ENCODE measurements around the gene WDR20.

The WDR20 gene

DNA sequence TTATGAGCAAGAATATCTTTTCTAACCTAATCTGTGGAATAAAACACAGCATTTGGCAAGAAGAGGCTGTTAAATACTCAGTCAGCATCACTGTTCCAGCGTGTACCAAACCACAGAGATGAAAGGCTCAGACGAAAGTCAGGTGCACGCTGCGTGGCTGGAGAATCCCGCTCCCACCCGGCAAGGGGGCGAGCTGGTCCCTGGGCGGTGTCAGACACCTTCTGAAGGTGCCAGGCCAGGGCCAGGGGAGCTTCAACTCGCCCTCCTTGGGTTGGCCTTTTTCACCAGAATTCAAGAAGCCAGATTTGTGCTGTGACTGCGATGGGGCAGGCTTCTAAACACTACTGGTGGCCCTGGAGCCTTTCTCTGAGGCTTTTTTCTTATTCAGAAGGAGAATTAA is 73.1 kb downstream of the WDR20 start:
- Histone ChIP-seq H3K4me3 (IDR thresholded peaks at IDR 0.05; ENCODE audit: insufficient read depth, low read depth, low read length) (no peak overlapping the region), H3K27me3 (ENCODE audit: insufficient read depth, low read depth) (no peaks in the 10 kb centered on the region), H3K36me3 (ENCODE audit: insufficient read depth) (no peaks in the 10 kb centered on the region), H2AFZ (ENCODE audit: low read depth) (no peak overlapping the region), H3K4me1 (ENCODE audit: low read depth, poor library complexity, severe bottlenecking) (no peaks in the 10 kb centered on the region), H3K79me2 (ENCODE audit: insufficient read depth, low read depth) (no peaks in the 10 kb centered on the region), H3K9ac (no peak overlapping the region), H3K4me2 (no peak overlapping the region), H3K27ac (no peak overlapping the region), H4K20me1 (ENCODE audit: insufficient read depth) (no peaks in the 10 kb centered on the region)
- TF ChIP-seq, protein P1, sequence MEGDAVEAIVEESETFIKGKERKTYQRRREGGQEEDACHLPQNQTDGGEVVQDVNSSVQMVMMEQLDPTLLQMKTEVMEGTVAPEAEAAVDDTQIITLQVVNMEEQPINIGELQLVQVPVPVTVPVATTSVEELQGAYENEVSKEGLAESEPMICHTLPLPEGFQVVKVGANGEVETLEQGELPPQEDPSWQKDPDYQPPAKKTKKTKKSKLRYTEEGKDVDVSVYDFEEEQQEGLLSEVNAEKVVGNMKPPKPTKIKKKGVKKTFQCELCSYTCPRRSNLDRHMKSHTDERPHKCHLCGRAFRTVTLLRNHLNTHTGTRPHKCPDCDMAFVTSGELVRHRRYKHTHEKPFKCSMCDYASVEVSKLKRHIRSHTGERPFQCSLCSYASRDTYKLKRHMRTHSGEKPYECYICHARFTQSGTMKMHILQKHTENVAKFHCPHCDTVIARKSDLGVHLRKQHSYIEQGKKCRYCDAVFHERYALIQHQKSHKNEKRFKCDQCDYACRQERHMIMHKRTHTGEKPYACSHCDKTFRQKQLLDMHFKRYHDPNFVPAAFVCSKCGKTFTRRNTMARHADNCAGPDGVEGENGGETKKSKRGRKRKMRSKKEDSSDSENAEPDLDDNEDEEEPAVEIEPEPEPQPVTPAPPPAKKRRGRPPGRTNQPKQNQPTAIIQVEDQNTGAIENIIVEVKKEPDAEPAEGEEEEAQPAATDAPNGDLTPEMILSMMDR (conservative IDR thresholded peaks at IDR 0.05; ENCODE audit: low read depth, low read length), result no peak

DNA sequence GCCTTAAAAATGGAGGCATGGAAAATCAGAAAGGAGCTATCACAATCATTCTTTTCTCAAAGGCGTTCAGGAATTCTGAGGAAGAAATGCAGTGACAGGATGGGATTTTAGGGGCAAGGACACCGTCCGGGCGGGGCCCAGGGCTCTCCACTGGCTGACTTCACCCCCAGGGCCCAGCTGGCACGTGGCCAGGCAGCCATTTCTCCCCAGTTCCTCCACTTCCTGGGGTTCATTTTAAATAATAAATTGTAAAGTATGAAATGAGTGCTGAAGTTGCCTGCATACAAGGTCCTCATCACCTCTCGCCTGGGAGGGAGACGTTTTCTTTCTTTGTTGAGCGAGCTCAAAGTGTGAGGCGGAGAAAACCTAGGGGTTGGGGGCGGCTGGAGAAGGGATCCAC is 73.8 kb downstream of the WDR20 start:
- Histone ChIP-seq H4K20me1 (ENCODE audit: insufficient read depth) (no peaks in the 10 kb centered on the region), H3K27me3 (ENCODE audit: insufficient read depth, low read depth) (no peaks in the 10 kb centered on the region), H3K9ac (no peak overlapping the region), H3K4me3 (IDR thresholded peaks at IDR 0.05; ENCODE audit: insufficient read depth, low read depth, low read length) (no peak overlapping the region), H3K36me3 (ENCODE audit: insufficient read depth) (no peaks in the 10 kb centered on the region), H3K4me2 (no peak overlapping the region), H2AFZ (ENCODE audit: low read depth) (no peak overlapping the region), H3K4me1 (ENCODE audit: low read depth, poor library complexity, severe bottlenecking) (no peaks in the 10 kb centered on the region), H3K79me2 (ENCODE audit: insufficient read depth, low read depth) (no peaks in the 10 kb centered on the region), H3K27ac (no peak overlapping the region)
- TF ChIP-seq, protein P1 (conservative IDR thresholded peaks at IDR 0.05; ENCODE audit: low read depth, low read length), result no peak

DNA sequence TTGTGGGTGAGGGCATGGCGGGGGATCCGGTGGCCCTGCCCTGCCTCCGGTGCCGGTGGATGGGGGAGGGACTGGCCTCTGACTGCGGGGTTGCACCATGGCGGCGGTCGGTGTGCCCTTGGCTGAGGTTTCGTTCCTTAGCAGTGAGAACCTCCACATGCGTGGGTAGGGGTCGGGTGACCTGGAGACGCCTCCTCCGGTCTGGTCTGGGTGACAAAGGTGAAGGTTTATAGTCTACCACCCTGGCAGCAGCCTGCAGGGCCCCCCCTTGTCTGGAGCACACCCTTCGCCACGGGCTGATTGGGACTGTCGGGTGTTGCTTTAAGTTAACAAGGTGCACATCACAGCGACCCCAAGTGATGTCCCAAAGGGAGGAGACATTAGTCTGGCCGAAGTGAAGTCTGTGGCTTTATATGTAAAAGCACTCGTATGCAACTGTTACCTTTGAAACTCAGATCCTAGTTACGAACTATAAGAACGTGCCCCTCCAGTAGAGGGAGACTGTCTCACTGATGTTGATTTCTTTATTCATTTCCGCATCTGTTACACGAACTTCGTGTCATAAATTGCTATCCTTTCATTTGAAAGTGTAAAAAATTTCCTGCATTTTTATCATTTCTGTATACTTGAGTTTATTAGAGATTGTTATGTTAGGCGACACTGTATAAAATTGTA is 74.4 kb downstream of the WDR20 start:
- no peaks in the 10 kb centered on the region for H3K36me3 ChIP-seq (ENCODE audit: insufficient read depth)
- no peaks in the 10 kb centered on the region for H4K20me1 ChIP-seq (ENCODE audit: insufficient read depth)
- no peak overlapping the region for H3K9ac ChIP-seq
- no peak overlapping the region for H3K4me3 ChIP-seq (IDR thresholded peaks at IDR 0.05; ENCODE audit: insufficient read depth, low read depth, low read length)
- no peaks in the 10 kb centered on the region for H3K27me3 ChIP-seq (ENCODE audit: insufficient read depth, low read depth)
- H3K4me1 ChIP-seq (ENCODE audit: low read depth, poor library complexity, severe bottlenecking), result no peaks in the 10 kb centered on the region
- no peak overlapping the region for H3K27ac ChIP-seq
- no peak overlapping the region for H3K4me2 ChIP-seq
- H3K79me2 ChIP-seq (ENCODE audit: insufficient read depth, low read depth), result no peaks in the 10 kb centered on the region
- TF ChIP-seq, protein P1 (conservative IDR thresholded peaks at IDR 0.05; ENCODE audit: low read depth, low read length), result no peak
- H2AFZ ChIP-seq (ENCODE audit: low read depth), result no peak overlapping the region

DNA sequence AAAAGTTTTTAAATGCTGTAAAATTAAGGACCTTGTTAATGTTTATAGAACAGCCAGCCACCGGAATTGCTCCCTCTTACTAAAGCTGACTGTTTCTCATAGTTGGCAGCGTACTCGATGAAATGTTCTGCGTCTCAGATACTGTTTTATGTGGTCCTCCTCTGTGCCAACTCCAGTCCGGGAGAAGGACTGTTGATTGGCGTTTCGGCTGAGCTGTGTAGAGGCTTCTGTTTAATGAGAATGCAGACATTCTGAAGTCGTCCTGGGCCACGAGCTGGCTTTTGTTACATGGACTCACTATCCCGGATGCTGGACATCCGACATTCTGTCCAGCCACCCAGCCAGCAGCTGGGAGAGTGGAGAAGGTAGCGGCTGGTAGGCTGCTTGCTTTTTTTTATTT is 75.4 kb downstream of the WDR20 start:
- no peak overlapping the region for H3K9ac ChIP-seq
- no peaks in the 10 kb centered on the region for H3K27me3 ChIP-seq (ENCODE audit: insufficient read depth, low read depth)
- no peak overlapping the region for H3K27ac ChIP-seq
- H3K4me3 ChIP-seq (IDR thresholded peaks at IDR 0.05; ENCODE audit: insufficient read depth, low read depth, low read length), result no peak overlapping the region
- no peak overlapping the region for H3K4me2 ChIP-seq
- H4K20me1 ChIP-seq (ENCODE audit: insufficient read depth), result no peaks in the 10 kb centered on the region
- H3K4me1 ChIP-seq (ENCODE audit: low read depth, poor library complexity, severe bottlenecking), result no peaks in the 10 kb centered on the region
- H3K79me2 ChIP-seq (ENCODE audit: insufficient read depth, low read depth), result no peaks in the 10 kb centered on the region
- no peaks in the 10 kb centered on the region for H3K36me3 ChIP-seq (ENCODE audit: insufficient read depth)
- H2AFZ ChIP-seq (ENCODE audit: low read depth), result no peak overlapping the region
- TF ChIP-seq, protein P1 (conservative IDR thresholded peaks at IDR 0.05; ENCODE audit: low read depth, low read length), result no peak

Data from KMS-11 (cell line).